OCI-LY1 (cell line): Measurements from ENCODE around the gene TENM4.

ENCODE experiments used
- CTCF ChIP-seq: fragments of 200-600 bp; sonication (generic), shearing (Covaris generic); IDR thresholded peaks from 2 replicates; pipeline ENCODE4 v1.5.1; 2017; ENCODE audit warnings: mild to moderate bottlenecking, antibody characterized with exemption, low read length, moderate library complexity, mixed read lengths
- EZH2 ChIP-seq: fragments of 200-600 bp; sonication (generic), shearing (Covaris generic); IDR thresholded peaks from 2 replicates; pipeline ENCODE4 v1.8.0; 2017; ENCODE audit warnings: borderline replicate concordance, mixed run types, mild to moderate bottlenecking, antibody characterized with exemption, low read length, moderate library complexity, mixed read lengths

GRCh38 chr11:79237091-79237490 is 203.7 kb downstream of the TENM4 start:
- no peak for TF ChIP-seq CTCF
- TF ChIP-seq EZH2 = no peak
